ENCODE data around the gene ANKFN1.
"Not testable (repeated sequence)": the region's sequence is repeated elsewhere in the genome, so short reads cannot be mapped to it uniquely, and the experiment has no call there.

ANKFN1 gene

DNA sequence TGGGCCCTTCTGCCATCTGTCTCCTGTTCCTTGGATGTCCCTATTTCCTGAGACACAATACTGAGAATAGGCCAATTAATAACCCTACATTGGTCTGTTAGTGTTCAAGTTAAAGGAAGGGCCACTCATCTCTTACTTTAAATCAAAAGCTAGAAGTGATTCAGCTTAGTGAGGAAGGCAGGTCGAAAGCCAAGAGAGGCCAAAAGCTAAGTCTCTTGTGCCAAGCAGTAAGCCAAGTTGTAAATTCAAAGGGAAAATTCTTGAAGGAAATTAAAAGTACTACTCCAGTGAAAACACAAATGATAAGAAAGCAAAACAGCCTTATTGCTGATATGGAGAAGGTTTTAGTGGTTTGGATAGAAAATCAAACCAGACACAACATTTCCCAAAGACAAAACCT is 28.8 kb downstream of the ANKFN1 start:
- no peak for FAIRE-seq

DNA sequence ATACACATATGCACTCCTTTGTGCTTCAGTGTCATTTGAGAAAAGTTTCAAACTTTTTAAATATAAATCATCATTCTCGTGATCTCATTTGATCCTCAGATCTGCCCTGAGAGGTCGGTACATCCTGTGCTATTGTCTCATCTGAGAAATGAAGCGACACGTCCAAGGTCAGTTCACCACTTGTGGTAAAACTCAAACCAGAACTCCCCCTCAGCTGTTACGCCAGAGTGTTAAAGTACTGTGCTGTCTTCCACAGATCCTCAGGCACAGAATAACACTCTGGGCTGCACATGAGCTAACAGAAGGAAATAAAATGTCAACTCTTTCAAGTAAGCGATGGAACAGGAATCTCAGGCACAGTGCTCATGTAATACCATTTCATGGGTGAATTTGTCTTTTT is 31.4 kb downstream of the ANKFN1 start:
- no peak for FAIRE-seq

DNA sequence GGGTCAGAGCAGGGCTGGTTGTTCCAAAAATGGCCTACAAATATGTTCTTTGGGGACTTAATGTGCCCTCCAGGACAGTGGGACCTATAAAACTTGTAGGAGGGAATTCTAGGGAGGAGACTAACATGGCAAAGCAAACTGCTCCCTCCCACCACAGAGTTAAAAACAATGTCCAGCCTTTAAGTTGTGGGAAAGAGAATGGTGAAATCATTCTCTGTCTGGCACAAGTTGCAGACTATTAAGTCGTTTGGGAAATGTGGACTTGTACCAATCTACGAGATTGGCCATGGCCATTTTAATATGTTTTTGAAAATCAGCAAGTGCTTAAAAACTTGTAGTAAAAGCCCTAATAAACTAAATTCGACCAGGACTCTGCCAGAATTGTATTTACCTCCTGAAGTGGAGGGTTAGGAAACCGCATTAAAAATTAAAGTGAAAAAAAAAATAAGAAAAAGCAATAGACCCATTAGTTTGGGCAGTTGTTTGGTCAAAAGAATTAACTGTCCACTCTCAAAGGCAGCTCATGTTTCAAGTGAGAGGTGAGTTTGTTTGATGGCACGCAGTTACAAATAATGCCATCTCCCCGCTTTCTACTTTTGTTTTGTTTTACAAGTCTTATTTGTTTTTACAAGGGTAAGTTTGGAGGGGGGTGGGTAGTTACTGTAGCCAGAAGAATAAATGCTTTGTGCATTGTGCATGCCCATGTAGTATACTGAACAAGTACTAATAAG is 32.4 kb downstream of the ANKFN1 start:
- no peak for FAIRE-seq

DNA sequence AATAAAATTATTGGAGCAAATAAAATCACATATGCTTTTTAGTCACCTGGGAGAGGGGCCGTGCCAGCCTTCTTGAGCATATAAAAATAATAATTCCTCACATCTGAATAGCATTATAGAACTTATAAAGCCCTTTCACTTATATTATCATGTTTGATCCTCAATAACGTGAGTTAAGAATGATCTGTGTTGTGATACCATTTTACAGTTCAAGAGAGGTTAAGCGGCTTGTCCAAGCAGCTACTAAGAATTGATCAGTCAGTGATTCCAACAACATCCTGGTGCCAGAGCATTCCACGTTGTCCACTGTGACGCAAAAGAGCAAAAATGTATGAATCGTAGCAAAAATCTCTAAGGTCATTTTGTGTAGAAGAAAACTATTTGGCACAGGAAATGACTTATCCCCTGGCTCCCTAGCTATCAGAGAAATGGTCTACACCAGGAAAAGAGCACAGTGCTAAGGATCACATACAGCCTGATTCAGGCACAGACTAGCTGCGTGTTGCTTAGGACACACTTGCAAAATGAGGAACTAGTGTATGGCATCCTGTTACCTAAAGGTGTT is 33.0 kb downstream of the ANKFN1 start:
- FAIRE-seq = no peak

DNA sequence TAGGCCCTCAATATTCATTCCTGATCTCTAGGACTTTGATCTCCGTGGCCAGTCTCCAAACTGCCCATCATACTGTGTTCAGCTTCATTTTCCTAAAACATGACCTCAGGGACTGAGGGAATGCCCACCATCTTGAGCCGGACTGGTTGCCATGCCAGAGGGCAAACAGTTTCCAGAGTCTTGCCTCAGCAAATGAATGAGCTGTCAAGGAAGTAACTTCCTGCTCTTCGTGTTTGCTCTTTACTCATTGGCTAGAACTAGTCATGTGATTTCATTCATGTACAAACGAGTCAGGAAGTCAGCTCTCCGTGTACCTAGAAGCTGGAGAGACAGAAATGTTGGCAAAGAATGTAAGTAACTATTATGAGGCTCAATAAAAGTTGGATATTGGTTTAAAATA is 50.2 kb downstream of the ANKFN1 start:
- no peak for FAIRE-seq

DNA sequence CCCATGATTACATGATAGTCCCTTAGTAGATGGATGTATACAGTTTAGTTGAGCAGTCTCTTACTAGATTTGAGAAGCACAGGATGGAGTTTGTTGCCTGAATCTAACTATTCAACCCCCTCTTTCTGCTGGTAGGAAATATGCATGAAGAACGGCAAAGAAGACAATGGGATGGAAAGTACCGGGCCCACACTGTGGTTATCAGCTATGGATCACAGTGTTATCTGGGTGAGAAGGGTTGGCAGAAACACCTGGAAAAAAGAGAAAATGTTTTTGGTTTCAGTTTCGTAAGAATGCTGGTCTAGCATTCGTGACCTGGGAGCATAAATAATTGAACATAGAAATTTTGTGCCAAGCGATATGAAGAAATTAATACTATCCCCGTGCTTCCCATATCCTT is 53.1 kb downstream of the ANKFN1 start:
- FAIRE-seq = no peak

DNA sequence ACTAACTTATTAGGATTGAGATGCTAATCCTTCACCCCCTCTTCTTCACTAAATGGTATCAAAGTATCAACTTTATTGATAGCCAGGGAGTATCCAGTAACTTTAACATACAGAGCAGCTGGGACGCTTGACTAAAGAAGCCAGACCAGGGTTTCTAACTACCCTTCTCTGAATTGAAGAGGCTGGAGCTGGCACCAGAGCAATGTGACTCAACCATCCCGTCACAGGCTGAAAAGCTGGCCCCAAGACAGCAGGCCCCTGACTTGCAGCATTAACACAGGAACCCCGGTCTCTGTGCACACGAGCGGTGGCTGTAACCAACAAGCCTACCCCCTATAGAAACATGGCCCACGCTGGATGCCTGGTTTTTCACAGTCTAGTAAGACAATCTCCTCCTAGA is 59.8 kb downstream of the ANKFN1 start:
- no peak for FAIRE-seq

DNA sequence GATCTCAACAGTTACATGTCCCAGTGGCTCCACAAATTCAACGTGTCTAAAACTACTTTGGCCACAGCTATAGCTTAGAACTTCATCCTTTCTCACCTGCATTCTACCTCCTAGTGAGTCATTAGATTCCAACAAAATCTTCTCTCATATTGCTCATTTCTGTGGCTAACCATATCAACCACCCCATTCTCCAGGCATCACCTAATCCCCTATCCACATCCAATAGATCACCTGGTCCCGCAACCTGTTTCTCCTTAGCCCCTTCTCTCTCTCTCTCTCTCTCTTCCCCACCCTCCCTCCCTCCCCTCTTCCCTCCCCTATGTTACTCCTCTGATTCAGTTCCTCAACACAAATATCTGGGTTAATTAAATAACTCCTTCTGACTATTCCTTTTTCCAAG is 64.6 kb downstream of the ANKFN1 start:
- FAIRE-seq = no peak

DNA sequence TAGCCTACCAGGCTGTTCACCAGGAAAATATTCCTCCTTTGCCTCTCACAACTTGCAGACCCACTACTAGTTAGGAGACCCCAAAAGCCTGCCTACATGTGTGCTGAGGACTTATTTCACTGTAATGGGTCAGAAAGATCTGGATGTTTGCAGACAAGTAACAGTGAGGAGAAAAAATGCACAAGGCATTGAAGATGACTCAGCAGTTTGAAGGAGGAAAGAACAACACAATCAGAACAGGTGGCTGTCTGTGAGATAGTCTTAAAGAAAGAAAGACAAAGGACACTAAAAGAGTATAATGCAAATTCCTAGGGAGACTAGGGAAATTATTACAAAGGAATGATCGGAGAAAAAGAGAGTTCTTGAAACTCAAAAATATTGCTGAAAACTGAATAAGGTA is 69.0 kb downstream of the ANKFN1 start:
- no peak for FAIRE-seq

DNA sequence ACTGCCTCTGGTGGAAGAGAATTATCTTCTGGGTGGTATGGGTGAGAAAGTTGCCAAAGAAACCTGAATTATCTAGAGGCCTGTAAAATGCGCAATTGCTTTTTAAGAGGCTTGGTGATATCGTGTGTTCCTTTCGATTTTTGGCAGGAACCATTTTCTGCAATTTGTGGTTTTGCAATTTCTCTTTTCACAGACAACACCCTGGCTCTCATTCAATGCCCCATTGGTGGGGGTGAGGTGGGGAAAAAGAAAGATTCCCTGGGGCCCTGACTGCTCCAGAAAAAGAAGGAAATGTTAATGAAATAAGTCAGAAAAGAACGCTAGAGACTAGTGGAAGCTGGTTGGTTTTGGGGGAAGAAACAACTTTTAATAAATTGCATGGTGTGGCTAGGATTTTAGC is 77.4 kb downstream of the ANKFN1 start:
- FAIRE-seq = no peak

DNA sequence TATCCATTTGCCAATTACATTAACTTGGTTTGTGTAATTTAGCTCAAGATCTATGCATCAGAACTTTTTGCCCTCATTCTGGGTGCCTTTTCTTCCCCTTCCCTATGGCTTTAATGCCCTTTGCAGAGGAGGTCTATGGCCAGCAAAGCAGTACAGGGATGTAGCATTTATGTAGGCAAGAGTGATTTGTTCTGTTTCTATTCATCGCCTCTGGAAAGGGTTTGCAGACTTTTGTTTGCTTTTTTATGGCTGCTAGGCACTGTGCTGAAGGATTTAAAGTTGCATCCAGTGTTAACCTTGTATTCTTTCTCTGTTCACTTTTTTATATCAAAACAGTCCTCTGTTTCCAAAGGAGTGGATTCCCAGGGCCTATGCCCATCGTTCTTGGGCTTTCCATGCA is 78.0 kb downstream of the ANKFN1 start:
- FAIRE-seq = no peak

DNA sequence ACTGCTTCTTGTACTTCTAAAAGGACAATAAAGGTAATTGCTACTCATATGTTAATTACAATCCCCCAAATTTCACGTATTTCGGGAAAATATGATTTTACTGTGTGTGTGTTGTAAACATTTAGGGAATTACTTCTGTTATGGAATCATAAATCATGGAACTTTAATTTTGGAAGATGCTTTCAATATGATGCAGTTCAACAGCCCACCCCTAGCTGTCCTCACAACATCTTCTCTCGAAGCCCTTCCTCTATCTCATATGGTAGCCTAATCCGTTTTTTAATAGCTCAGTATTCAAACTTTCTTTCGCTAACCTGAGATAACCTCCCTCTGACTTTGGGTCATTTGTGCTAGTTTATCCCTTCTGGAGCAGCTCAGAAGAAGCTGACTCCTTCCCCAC is 78.4 kb downstream of the ANKFN1 start:
- no peak for FAIRE-seq

DNA sequence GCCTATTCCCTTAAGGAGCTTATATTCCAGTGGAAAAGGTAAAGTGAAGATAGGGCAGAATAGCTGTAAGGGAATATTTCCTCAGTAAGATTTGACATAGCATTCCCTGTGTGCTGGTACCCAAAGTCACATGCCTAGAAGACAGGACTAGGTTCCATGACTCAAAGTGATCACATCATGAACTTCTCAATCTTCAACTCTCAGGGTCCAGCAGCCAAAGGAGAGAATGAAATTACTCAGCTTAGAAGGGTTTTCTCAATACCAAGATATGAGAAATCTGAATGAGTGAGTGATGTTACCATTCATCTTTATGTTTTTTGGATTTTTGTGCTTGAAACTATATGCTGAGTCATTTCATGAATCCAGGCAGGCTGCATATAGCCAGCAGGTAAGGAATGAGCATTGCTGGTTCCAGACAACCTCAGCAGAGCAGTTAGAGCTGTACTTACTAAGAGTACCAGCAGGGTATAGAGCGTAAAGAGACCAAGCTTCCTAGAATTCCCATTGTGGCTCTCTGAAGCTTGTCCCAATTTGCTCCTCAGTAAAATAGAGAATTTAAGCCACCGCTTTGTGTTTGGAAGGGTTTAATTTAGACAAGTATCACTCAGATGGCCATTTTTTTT is 91.1 kb downstream of the ANKFN1 start:
- FAIRE-seq = no peak

DNA sequence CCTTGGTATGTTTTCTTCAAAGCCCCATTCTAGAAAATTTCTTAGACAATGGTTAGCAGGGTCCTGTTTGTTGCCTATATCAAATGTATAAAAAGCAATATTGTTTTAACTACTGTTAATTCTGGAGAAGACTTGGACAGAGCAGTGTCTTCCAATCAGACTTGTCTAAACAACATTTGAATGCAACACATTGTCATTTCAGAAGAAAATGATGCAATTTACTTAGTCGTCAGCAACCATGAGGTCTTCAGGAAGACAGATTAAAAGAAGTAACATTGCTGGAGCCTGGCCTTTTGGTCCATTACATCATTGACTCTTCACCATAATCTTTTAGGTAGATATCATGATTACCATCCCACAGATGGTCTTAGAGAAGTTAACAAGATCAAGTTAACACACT is 94.5 kb downstream of the ANKFN1 start:
- no peak for FAIRE-seq

DNA sequence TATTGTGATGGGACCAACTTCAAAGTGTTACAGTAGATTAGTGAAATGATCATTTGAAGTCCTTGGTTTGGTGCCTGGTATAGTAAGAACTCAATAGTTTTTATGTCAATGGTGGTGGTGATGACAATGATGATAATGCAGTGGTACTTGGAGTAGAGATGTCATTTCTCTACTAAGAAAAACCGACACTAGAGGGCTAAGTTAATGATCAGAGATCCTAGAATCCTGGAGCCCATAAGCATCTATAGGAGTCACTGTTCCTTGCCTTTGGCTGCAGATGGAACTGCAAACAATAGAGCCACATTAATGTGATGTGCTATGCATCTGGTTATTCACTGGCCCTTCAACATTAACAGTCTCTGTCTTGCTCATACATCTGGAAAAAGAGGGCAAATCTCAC is 103.8 kb downstream of the ANKFN1 start:
- FAIRE-seq = no peak

DNA sequence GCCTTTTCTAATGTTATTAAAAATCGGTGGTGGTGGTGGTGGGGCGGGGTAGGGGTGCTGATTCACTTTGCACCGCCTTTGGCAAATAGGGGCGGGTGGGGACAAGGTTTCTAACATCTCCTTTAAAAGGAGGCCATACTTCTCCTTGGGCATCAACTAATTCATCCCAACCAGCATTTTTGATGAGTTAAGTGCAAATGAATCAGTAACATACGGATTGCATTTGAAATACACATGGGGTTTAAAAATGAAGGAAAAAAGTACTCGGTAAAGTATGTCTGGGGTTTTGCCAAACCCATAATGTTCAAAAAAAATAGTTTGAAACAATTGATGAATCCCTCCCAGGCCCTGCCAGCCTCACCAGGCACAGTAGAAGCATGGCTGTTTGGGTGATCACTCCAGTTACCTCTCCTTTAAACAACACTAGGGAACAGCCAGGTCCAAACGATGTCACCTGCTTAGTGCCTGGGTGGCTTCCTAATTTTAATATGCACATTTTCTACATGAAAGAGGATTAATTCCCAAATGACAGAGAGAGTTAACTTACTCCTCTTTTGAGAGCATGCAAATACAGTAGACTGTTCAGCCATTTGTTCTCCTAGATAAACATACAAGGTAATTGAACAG is 107.2 kb downstream of the ANKFN1 start:
- FAIRE-seq = no peak

DNA sequence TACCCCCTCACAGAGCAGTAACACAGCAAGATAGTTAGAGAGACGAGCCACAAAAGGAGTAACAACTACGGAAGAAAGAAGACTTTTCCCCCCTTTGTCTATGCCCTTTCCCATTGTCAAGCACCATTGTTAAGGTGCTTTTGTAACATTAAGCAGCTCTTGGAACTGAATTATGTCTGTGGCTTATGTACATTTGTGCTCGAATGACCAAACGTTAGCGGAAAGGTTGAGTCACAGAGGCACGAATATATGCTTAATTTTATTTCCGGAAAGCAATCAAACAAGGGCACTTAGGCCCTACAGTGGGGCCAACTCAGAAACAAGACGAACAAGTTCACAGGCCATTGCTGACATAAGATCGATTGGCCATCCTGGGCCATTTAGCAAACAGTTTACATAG is 109.5 kb downstream of the ANKFN1 start:
- no peak for FAIRE-seq

DNA sequence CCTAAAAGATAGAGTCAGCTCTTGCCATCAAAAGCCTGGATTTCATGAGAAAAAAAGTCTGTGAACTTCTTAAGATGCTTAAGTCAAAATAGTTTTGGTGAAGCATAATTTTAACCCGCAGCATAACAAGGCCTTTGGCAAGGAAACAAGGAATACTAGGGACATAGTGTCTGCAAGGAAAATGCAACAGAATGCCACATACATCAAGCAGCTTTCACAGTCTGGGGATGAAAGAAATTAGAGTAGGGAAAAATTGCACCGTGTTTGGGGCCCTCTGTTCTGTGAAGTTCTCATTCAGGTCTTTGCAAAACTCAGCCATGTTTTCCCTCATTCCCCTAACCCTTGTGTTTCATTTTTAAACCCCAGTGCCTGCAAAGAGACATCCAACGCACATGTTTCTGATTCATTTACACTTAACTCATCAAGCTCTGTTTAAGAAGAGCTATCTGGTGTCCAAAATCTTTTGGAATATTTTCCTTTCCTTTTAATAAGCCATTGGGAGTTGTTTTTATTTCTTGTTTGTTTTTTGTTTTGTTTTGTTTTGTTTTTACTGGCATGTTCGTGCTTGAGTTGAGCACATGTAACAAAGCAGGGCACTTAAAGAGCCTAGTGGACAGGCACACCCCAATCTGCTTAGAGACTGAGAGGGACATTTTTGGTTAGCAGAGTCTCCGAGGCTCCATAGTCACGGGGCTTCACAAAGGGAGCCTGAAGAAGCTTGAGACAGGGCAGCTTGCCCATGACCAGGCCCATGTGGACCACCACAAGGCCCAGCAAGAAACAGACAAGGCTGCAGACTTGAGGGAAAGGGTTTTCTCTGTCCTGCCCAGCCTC is 116.5 kb downstream of the ANKFN1 start:
- FAIRE-seq = no peak

DNA sequence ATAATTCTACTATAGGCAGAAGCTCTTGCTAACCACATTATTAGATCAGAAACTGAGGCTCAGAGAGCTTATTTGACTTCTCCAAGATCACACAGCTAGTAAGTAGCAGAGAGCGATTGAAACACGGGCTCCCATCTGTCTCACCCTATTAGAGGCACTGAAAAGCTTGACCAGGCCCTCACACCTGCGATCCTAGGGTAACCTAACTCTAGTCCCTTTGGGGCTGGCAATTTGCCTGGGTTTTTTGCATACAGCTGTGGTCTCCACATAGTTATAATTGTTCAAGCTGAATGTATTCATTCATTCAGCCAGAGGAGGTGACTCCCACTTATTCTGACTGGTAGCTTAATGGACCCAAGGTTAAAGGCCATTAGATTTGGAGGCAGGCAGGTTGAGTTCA is 121.2 kb downstream of the ANKFN1 start:
- no peak for FAIRE-seq

DNA sequence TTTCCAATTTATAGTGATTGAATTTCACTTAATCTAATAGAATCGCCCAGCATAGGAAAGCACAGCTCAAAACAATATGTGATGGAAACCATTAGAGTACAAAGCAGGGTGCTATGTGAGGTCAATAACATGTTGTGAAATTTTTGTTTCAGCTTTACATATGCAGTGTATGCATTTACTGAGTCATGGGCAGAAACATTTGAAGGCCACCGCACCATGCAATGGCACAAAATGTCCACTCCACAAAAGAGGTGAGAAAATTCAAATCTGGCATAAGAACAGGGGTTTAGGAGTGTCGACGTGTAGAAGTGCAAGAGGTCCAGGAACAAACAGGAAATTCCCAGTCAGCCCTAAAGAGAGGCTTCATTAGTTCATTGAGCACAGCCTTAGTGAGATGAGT is 131.2 kb downstream of the ANKFN1 start:
- FAIRE-seq = no peak

DNA sequence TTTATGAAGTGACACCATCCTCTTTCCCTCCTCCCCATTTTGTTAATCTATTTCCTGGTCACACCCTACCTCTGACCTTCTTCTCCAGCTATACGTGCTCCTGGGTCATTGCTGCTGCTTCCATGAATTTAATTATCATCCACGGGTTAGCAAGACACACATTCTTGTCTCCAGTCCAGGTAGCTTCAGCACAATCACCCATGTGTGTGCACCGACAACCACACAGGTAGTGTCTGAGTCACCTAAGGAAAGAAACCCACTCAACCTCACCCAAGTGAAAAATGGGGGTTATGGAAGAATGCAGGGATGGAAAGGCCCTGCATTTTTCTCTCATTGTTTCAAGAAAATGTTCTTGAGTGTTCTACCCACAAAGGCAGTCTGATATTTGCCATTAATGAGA is 135.5 kb downstream of the ANKFN1 start:
- FAIRE-seq = not testable (repeated sequence)

DNA sequence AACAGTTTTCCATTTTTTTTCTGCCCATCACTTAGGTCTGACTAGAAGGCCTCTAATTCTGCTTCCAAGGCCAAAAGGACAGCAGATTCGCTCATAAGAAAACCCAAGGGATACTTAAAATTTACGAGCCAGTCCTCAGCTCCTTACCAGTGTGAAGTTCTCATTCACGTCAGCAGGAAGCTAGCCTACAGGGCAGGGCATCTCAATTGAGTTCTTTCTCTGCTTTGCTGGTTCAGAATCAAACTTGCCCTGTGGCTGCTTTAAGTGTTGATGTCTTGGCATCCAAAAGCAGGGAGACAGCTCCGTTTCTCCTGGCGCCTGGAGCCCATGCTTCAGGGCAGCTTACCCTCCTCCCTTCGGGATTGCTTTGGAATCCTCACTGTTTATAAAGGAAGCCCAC is 136.0 kb downstream of the ANKFN1 start:
- FAIRE-seq = no peak

DNA sequence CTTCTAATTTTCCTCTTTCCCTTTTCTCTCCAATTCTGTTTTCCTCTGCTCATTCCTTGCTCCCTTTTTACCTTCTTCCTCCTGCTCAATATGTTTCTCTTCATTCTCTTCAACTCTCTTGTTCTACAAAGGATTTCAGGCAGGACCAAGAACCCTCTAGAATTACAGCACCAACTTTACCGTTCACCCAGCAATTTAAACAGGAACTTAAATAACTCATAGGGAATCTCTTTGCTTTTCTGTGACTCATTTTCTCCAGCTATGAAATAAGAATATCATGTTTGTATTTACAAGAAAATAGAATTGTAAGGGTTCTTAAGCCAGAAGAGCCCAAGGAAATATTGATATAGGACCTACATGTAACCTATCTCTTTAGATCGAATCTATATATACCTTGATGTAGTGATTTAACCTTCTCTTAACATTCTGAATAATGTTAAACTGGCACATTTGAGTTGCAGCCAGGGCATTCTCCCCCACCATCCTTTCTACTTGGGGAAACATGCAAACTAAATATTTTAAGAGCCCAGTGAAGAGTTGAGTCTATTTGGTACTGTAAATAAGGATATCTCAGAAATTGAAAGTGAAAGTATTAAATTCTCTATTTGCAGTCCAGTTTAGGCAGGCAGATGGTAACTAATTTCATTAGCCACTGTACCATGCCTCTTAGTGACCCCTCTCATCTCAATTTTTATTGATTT is 137.0 kb downstream of the ANKFN1 start:
- FAIRE-seq = no peak
